ENCODE data around the gene FAM236C.
"Not testable (repeated sequence)": the region's sequence is repeated elsewhere in the genome, so short reads cannot be mapped to it uniquely, and the experiment has no call there.

DNA sequence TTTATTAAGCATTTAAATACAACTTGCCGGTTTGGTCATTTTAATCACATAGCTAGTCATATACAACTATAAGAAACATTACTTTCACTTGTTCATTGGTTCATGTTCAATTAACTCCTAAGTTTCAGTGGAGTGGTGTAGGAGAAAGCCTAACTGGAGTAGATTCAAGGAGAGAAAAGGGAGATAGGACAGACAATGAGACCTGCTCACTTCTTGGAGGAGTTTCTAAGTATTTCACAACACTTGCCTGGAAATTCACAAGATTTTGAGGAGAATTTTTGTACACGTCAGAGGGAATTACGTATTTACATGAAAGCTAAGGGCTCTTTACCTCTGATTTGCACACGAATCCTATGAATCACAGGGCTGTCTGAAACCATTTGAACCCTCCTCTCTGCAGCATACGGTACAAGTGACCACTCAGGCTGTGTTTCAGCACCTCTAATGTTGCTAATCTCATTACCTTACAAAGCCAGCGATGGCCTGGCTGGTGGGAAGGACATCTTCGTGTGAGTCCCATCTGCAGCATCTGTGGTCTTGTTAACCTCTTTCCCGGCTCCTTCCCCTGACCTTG is 24.6 kb downstream of the FAM236C start:
- not testable (repeated sequence) for TF ChIP-seq EZH2 (IDR thresholded peaks at IDR 0.05; ENCODE audit: borderline replicate concordance, low read depth, low read length, poor library complexity, severe bottlenecking)
- TF ChIP-seq, protein P1, sequence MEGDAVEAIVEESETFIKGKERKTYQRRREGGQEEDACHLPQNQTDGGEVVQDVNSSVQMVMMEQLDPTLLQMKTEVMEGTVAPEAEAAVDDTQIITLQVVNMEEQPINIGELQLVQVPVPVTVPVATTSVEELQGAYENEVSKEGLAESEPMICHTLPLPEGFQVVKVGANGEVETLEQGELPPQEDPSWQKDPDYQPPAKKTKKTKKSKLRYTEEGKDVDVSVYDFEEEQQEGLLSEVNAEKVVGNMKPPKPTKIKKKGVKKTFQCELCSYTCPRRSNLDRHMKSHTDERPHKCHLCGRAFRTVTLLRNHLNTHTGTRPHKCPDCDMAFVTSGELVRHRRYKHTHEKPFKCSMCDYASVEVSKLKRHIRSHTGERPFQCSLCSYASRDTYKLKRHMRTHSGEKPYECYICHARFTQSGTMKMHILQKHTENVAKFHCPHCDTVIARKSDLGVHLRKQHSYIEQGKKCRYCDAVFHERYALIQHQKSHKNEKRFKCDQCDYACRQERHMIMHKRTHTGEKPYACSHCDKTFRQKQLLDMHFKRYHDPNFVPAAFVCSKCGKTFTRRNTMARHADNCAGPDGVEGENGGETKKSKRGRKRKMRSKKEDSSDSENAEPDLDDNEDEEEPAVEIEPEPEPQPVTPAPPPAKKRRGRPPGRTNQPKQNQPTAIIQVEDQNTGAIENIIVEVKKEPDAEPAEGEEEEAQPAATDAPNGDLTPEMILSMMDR (conservative IDR thresholded peaks at IDR 0.05; ENCODE audit: low read depth, low read length), result not testable (repeated sequence)

All from A673 (cell line).